Lung (tissue), 13 donors: ENCODE results near the gene EIF2B5. TPM values are rescaled to one million over a fixed set of nuclear protein-coding genes. Genes with fewer than 3 reads are reported as not detected.

ENCODE experiments used
- ATAC-seq: fragments of 200-7000 bp; cut with Tn5 transposase; one replicate; pipeline ENCODE4 v1.9.1; 2020; ENCODE audit warnings: moderate number of reproducible peaks; ENCODE audit not compliant: insufficient read depth, low FRiP score
- DNase-seq, 3 donors: peaks; one replicate each; pipeline ENCODE4 v3.0.0-alpha.2; 2013 to 2017
- H3K27ac ChIP-seq, 2 donors: one replicate each; pipeline ENCODE4 v1.5.1; 2013; ENCODE audit warnings: mild to moderate bottlenecking in 2 of 2, moderate library complexity in 2 of 2, control low read depth in 1 of 2, inconsistent platforms in 1 of 2, low read depth in 1 of 2, low read length in 1 of 2
- H3K27me3 ChIP-seq, 3 donors: one replicate each; pipeline ENCODE4 v1.5.1; 2013; ENCODE audit warnings: low read length in 2 of 3; ENCODE audit not compliant: control insufficient read depth in 3 of 3, insufficient read depth in 3 of 3
- H3K36me3 ChIP-seq, 4 donors: one replicate each; pipeline ENCODE4 v1.5.1; 2013; ENCODE audit warnings: low read length in 4 of 4, mild to moderate bottlenecking in 1 of 4, moderate library complexity in 1 of 4; ENCODE audit not compliant: control insufficient read depth in 4 of 4, insufficient read depth in 4 of 4
- H3K4me1 ChIP-seq, 5 donors: one replicate each; pipeline ENCODE4 v1.5.1; 2013; ENCODE audit warnings: low read length in 5 of 5, mild to moderate bottlenecking in 2 of 5, moderate library complexity in 1 of 5; ENCODE audit not compliant: control insufficient read depth in 5 of 5, insufficient read depth in 5 of 5
- H3K4me3 ChIP-seq: one replicate; pipeline ENCODE4 v1.5.1; 2013; ENCODE audit warnings: mild to moderate bottlenecking, control low read depth, moderate library complexity
- H3K9ac ChIP-seq, 2 donors: one replicate each; pipeline ENCODE4 v1.5.1; 2013; ENCODE audit warnings: low read length in 2 of 2, control low read depth in 1 of 2; ENCODE audit not compliant: insufficient read depth in 1 of 2
- H3K9me3 ChIP-seq, 4 donors: one replicate each; pipeline ENCODE4 v1.5.1; 2013; ENCODE audit warnings: low read length in 3 of 4, mild to moderate bottlenecking in 1 of 4, moderate library complexity in 1 of 4; ENCODE audit not compliant: control insufficient read depth in 4 of 4, insufficient read depth in 3 of 4
- WGBS, 2 donors: extraction: QIAGEN DNeasy Blood & Tissue Kit; methylation state at CpG; one replicate each; pipeline ENCODE4 v1.1.7; 2013; 5-methylcytosine and 5-hydroxymethylcytosine counted together
- polyA plus RNA-seq, 2 donors: library from polyadenylated mRNA; stranded (reverse); fragments of 200-250 nt; gene quantifications; one replicate each; pipeline ENCODE4 v1.2.1, GENCODE V29; 2013
- small RNA-seq: library from RNA; depleted of rRNA; stranded (forward); fragments of <200 nt; gene quantifications from one replicate; pipeline ENCODE3, GENCODE V24; 2014; ENCODE audit warnings: low replicate concordance
- total RNA-seq, 2 donors: library from RNA; depleted of rRNA in 1 of 2; stranded (reverse); fragments of >200 nt in 1 of 2; gene quantifications; one replicate each; pipeline ENCODE4 v1.2.1, GENCODE V29; 2014 to 2021
- TF ChIP-seq, protein P1 (sequence below): IDR thresholded peaks from 2 replicates; pipeline ENCODE4 v1.5.1; 2012; ENCODE audit warnings: mild to moderate bottlenecking; ENCODE audit errors: control extremely low read depth, extremely low read depth
- donor health status: control.
- donor health status: control.
- donor health status: Bipolar disorder and iron deficiency.
- donor health status: healthy.
- donor health status: DM: yes; HTN: yes; CAD: no.

Gene EIF2B5
- total and polyA plus RNA-seq, 4 donors = 32.5 to 43.2 (median 37.8) TPM

DNA sequence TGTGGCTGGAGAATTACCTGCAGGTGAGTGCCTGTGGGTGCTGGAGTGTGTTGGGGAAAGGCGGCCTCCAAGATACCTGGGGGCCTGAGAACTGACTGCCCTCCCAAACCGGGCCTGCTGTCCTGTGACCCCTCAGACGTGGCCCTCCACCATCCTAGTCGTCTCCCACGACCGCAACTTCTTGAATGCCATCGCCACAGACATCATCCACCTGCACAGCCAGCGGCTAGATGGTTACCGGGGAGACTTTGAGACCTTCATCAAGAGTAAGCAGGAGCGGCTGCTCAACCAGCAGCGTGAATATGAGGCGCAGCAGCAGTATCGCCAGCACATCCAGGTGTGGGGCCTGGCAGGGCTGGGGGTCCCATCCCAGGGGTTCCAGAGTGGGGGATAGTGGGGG, 54.3 kb downstream of the EIF2B5 start:
- DNase-seq (no peak), ATAC-seq (no peak)
- 93 to 94% methylated on average over 13 of the region's 13 CpGs for WGBS, 2 donors
- H3K4me1 ChIP-seq = peaks cover 0 to 17% (median 6%) of the 10 kb centered on the region in 5 donors
- H3K27me3 ChIP-seq = no peaks in the 10 kb centered on the region
- H3K4me3 ChIP-seq = no peak overlapping the region
- TF ChIP-seq, protein P1, sequence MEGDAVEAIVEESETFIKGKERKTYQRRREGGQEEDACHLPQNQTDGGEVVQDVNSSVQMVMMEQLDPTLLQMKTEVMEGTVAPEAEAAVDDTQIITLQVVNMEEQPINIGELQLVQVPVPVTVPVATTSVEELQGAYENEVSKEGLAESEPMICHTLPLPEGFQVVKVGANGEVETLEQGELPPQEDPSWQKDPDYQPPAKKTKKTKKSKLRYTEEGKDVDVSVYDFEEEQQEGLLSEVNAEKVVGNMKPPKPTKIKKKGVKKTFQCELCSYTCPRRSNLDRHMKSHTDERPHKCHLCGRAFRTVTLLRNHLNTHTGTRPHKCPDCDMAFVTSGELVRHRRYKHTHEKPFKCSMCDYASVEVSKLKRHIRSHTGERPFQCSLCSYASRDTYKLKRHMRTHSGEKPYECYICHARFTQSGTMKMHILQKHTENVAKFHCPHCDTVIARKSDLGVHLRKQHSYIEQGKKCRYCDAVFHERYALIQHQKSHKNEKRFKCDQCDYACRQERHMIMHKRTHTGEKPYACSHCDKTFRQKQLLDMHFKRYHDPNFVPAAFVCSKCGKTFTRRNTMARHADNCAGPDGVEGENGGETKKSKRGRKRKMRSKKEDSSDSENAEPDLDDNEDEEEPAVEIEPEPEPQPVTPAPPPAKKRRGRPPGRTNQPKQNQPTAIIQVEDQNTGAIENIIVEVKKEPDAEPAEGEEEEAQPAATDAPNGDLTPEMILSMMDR = no peak
- H3K36me3 ChIP-seq = peaks cover 15 to 48% (median 36%) of the 10 kb centered on the region in 4 donors
- H3K9me3 ChIP-seq = no peaks in the 10 kb centered on the region
- no peak overlapping the region for H3K9ac ChIP-seq
- no peak overlapping the region for H3K27ac ChIP-seq

DNA sequence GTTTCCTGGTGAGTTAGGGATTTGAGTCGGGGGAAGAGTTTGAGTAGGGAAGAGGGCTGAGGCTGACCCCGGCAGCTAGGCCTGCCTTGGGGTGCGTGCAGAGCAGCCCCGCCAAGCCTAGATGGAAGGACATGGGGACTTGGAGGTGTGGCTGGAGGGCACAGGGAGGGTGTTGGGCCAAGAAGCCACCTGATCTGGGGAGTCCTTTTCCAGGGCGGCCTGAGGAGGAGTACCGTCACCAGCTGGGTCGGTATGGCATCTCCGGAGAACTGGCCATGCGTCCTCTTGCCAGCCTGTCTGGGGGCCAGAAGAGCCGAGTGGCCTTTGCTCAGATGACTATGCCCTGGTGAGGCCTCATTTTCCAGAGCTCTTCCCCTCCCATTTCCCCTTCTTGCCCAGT, 57.7 kb downstream of the EIF2B5 start:
- H3K9ac ChIP-seq = no peak overlapping the region
- TF ChIP-seq, protein P1 = no peak
- no peak for DNase-seq
- H3K36me3 ChIP-seq = peaks cover 18 to 68% (median 39%) of the 10 kb centered on the region in 4 donors
- H3K9me3 ChIP-seq = no peaks in the 10 kb centered on the region
- H3K4me1 ChIP-seq = no peaks in the 10 kb centered on the region
- H3K4me3 ChIP-seq = no peak overlapping the region
- no peak for ATAC-seq
- no peak overlapping the region for H3K27ac ChIP-seq
- no peaks in the 10 kb centered on the region for H3K27me3 ChIP-seq
- 97 to 99% methylated on average over 10 of the region's 10 CpGs for whole genome bisulfite sequencing, 2 donors

DNA sequence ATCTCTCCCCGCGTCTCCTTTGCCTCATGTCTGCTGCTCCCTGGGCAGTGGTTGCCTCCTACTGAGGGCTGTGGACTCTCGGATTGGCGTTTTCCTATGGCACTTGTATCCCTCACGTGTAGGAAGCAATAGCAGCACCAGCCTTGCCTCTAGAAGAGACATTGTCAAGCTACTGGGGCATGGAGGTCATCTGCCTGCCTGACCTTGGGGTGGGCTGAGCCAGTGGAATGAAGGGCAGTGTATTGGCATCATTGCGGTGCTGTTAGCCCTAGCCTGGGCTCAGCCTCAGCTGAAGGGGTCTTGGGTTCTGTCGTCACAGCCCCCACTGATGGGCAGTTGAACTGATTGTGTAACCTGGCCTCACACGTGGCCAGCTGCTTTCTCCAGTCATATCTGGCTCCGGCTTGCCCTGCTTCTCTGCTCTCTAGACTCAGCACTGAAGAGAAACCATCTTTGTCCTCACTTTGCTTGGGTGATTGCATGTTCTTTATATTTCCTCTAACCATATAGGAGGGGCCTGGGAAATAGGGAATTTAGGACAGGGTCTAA, 58.9 kb downstream of the EIF2B5 start:
- no peak overlapping the region for H3K27ac ChIP-seq
- no peak overlapping the region for H3K4me3 ChIP-seq
- H3K27me3 ChIP-seq = no peaks in the 10 kb centered on the region
- no peak overlapping the region for H3K9ac ChIP-seq
- 82 to 88% methylated on average over 9 of the region's 9 CpGs for WGBS, 2 donors
- DNase-seq (no peak), ATAC-seq (no peak)
- H3K4me1 ChIP-seq = no peaks in the 10 kb centered on the region
- H3K36me3 ChIP-seq = peaks cover 18 to 57% (median 36%) of the 10 kb centered on the region in 4 donors
- TF ChIP-seq, protein P1 = no peak
- no peaks in the 10 kb centered on the region for H3K9me3 ChIP-seq

Small RNA genes lying within 50 kb of the gene (small RNA-seq; reads per million reads assigned to genes)
- gene RF00019 = not detected

Other genes starting within 250 kb of the EIF2B5 start
- gene ABCC5, start 117.5 kb upstream of the EIF2B5 start, total RNA-seq = 10 to 100 TPM; 29.5 to 78.1 TPM
- gene ABCC5, start 117.5 kb upstream of the EIF2B5 start, polyA plus RNA-seq = 10 to 100 TPM; 12.1 to 12.4 TPM
- gene HTR3D, start 103.6 kb upstream of the EIF2B5 start, total RNA-seq = not detected
- gene HTR3D, start 103.6 kb upstream of the EIF2B5 start, polyA plus RNA-seq = not detected
- gene HTR3C, start 82.3 kb upstream of the EIF2B5 start, total RNA-seq = under 1 TPM in 1 of 2 donors, not detected in 1; 0.46 TPM
- under 1 TPM; 0.09 to 0.47 TPM for gene HTR3C, start 82.3 kb upstream of the EIF2B5 start, polyA plus RNA-seq
- not detected for gene HTR3E, start 38.3 kb upstream of the EIF2B5 start, total RNA-seq
- gene HTR3E, start 38.3 kb upstream of the EIF2B5 start, polyA plus RNA-seq = not detected
- 10 to 100 TPM; 51.8 to 73.5 TPM for gene DVL3, start 20.0 kb downstream of the EIF2B5 start, total RNA-seq
- 10 to 100 TPM; 37.8 to 39.9 TPM for gene DVL3, start 20.0 kb downstream of the EIF2B5 start, polyA plus RNA-seq
- gene AP2M1, start 39.5 kb downstream of the EIF2B5 start, total RNA-seq = 100 to 1,000 TPM; 173 to 333 TPM
- 100 to 1,000 TPM; 153 to 329 TPM for gene AP2M1, start 39.5 kb downstream of the EIF2B5 start, polyA plus RNA-seq
- 10 to 100 TPM; 44.7 to 81.8 TPM for gene ABCF3, start 50.8 kb downstream of the EIF2B5 start, total RNA-seq
- 10 to 100 TPM; 47.5 to 51.4 TPM for gene ABCF3, start 50.8 kb downstream of the EIF2B5 start, polyA plus RNA-seq
- 1 to 10 TPM; 1.6 to 1.7 TPM for gene VWA5B2, start 94.2 kb downstream of the EIF2B5 start, total RNA-seq
- under 1 TPM; 0.12 to 0.15 TPM for gene VWA5B2, start 94.2 kb downstream of the EIF2B5 start, polyA plus RNA-seq
- 10 to 100 TPM; 24.7 to 54.8 TPM for gene ALG3, start 113.6 kb downstream of the EIF2B5 start, total RNA-seq
- 10 to 100 TPM; 32.2 to 68.0 TPM for gene ALG3, start 113.6 kb downstream of the EIF2B5 start, polyA plus RNA-seq
- gene EEF1AKMT4, start 114.3 kb downstream of the EIF2B5 start, total RNA-seq = 1 to 10 TPM; 2.3 to 4.6 TPM
- 10 to 100 TPM in 1 of 2 donors, 1 to 10 TPM in 1; 5.2 to 12.2 TPM for gene EEF1AKMT4, start 114.3 kb downstream of the EIF2B5 start, polyA plus RNA-seq
- gene CAMK2N2, start 126.2 kb downstream of the EIF2B5 start, total RNA-seq = under 1 TPM; 0.23 to 0.58 TPM
- gene CAMK2N2, start 126.2 kb downstream of the EIF2B5 start, polyA plus RNA-seq = under 1 TPM; 0.03 to 0.12 TPM
- under 1 TPM in 1 of 2 donors, not detected in 1; 0.15 TPM for gene ECE2, start 140.7 kb downstream of the EIF2B5 start, total RNA-seq
- not detected for gene ECE2, start 140.7 kb downstream of the EIF2B5 start, polyA plus RNA-seq
- 100 to 1,000 TPM; 119 to 214 TPM for gene PSMD2, start 163.9 kb downstream of the EIF2B5 start, total RNA-seq
- 100 to 1,000 TPM in 1 of 2 donors, 10 to 100 TPM in 1; 78.7 to 222 TPM for gene PSMD2, start 163.9 kb downstream of the EIF2B5 start, polyA plus RNA-seq
- 100 to 1,000 TPM; 211 to 419 TPM for gene EIF4G1, start 179.2 kb downstream of the EIF2B5 start, total RNA-seq
- 100 to 1,000 TPM; 201 to 241 TPM for gene EIF4G1, start 179.2 kb downstream of the EIF2B5 start, polyA plus RNA-seq
- gene FAM131A, start 202.2 kb downstream of the EIF2B5 start, total RNA-seq = 10 to 100 TPM; 15.8 to 21.4 TPM
- 10 to 100 TPM; 12.9 to 15.5 TPM for gene FAM131A, start 202.2 kb downstream of the EIF2B5 start, polyA plus RNA-seq
- gene CLCN2, start 226.2 kb downstream of the EIF2B5 start, total RNA-seq = 1 to 10 TPM; 5.7 to 8.7 TPM
- gene CLCN2, start 226.2 kb downstream of the EIF2B5 start, polyA plus RNA-seq = 1 to 10 TPM; 2.7 to 5.0 TPM
- gene POLR2H, start 226.4 kb downstream of the EIF2B5 start, total RNA-seq = 10 to 100 TPM; 46.4 to 71.7 TPM
- gene POLR2H, start 226.4 kb downstream of the EIF2B5 start, polyA plus RNA-seq = 100 to 1,000 TPM in 1 of 2 donors, 10 to 100 TPM in 1; 93.2 to 139 TPM
- under 1 TPM; 0.17 to 0.31 TPM for gene THPO, start 242.8 kb downstream of the EIF2B5 start, total RNA-seq
- under 1 TPM; 0.18 to 0.22 TPM for gene THPO, start 242.8 kb downstream of the EIF2B5 start, polyA plus RNA-seq
- 10 to 100 TPM in 1 of 2 donors, 1 to 10 TPM in 1; 6.7 to 16.7 TPM for gene CHRD, start 244.7 kb downstream of the EIF2B5 start, total RNA-seq
- 1 to 10 TPM; 4.2 to 4.9 TPM for gene CHRD, start 244.7 kb downstream of the EIF2B5 start, polyA plus RNA-seq